GM19372 (cell line): ENCODE results near the gene ADRB1.

Experiments
- ATAC-seq: cut with Tn5 transposase; IDR thresholded peaks from one replicate; pipeline ENCODE4 v1.9.1; 2021; ENCODE audit warnings: mild to moderate bottlenecking, low read depth, moderate library complexity; ENCODE audit not compliant: unreplicated experiment

Gene ADRB1

GRCh38 chr10:114025611-114026130 lies 18.0 kb upstream of the ADRB1 start:
- no peak for ATAC-seq

- no peak for ATAC-seq
These were observed 17.3 kb upstream of the ADRB1 start for GRCh38 chr10:114026189-114027040.

- no peak for ATAC-seq
These were observed 16.6 kb upstream of the ADRB1 start for GRCh38 chr10:114027041-114027394.

- ATAC-seq = no peak
These were observed 15.7 kb upstream of the ADRB1 start for GRCh38 chr10:114027951-114028350.

GRCh38 chr10:114028425-114028824 lies 15.2 kb upstream of the ADRB1 start:
- no peak for ATAC-seq

- ATAC-seq = no peak
These were observed 14.0 kb upstream of the ADRB1 start for GRCh38 chr10:114029655-114030054.

- ATAC-seq = no peak
These were observed 13.5 kb upstream of the ADRB1 start for GRCh38 chr10:114030140-114030539.

- ATAC-seq = no peak
These were observed 12.3 kb upstream of the ADRB1 start for GRCh38 chr10:114031073-114031972.

GRCh38 chr10:114033566-114033965 lies 10.1 kb upstream of the ADRB1 start:
- no peak for ATAC-seq

- ATAC-seq = no peak
These were observed 8.6 kb upstream of the ADRB1 start for GRCh38 chr10:114034923-114035645.

GRCh38 chr10:114035791-114036190 lies 7.9 kb upstream of the ADRB1 start:
- no peak for ATAC-seq

GRCh38 chr10:114038819-114039218 lies 4.8 kb upstream of the ADRB1 start:
- no peak for ATAC-seq

- no peak for ATAC-seq
These were observed 2.5 kb upstream of the ADRB1 start for GRCh38 chr10:114041166-114041565.

GRCh38 chr10:114042895-114043531 lies 653 bp upstream of the ADRB1 start:
- ATAC-seq = no peak

- no peak for ATAC-seq
These were observed 825 bp downstream of the ADRB1 start for GRCh38 chr10:114044247-114045135.

GRCh38 chr10:114045136-114046086 lies 1.7 kb downstream of the ADRB1 start:
- ATAC-seq = no peak

GRCh38 chr10:114046087-114046458 lies 2.4 kb downstream of the ADRB1 start:
- no peak for ATAC-seq

- no peak for ATAC-seq
These were observed 4.8 kb downstream of the ADRB1 start for GRCh38 chr10:114048472-114048871.
